ENCODE results near the gene COL4A1.

The COL4A1 gene

DNA sequence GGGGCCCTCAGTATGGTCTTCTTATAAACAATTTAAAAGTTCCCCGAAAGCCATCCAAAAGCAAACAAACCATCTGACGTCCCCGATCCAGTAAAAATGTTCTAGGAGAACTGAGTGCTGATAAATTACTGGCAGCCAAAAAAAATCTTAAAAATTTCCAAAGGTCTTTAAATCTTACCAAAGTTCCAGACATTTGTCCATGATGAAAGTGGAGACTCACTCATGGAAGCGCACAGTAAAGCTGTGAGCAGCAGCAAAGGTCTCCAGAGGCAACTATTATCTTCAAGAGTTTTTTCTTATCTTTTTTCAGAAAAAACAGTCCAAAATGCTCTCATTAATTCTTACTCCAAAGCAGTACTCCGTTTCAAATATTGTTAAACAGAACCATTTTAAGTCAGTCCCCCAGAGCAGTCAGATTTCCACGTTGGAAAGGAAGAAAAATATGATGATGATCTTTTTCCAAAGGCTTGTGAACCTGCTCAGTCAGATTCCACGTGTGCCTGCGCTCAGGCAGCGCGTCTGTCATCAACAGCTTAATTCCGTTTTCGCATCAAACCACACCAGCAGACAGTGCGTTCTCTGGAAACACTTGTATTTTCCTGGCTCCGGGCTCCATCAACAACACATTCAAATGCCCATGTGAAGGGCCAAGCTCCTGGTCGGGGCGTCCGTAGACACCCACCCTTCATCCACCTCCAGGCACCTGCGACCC lies 85.4 kb downstream of the COL4A1 start:
- Mint-ChIP-seq H3K27me3 (peaks cover 2% of the 10 kb centered on the region), H3K27ac (no peak overlapping the region), H3K4me1 (ENCODE audit: low read depth) (no peaks in the 10 kb centered on the region), H3K36me3 (no peaks in the 10 kb centered on the region), H3K9me3 (ENCODE audit: low read depth) (no peaks in the 10 kb centered on the region), H3K4me3 (no peak overlapping the region)

DNA sequence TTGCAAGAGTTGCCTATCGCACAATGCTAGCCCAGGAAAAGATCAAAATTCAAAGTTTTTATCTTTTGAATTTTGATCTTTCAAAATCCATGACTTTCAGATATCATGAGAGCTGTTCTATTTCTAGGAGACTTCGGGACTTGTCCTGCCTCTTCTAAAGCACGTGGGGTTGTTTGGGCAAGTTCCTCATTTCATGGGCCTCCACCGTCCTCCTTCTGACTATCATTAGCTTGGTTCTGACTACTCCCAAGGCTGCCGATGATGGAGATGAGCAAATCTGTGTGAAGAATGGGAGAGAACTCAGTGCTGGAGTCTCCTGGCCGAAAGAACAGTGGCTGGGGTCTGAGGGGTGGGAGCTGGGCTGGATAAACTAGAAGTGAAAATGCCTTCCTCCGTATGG lies 86.5 kb downstream of the COL4A1 start:
- H3K4me1 Mint-ChIP-seq (ENCODE audit: low read depth), result no peaks in the 10 kb centered on the region
- H3K27ac Mint-ChIP-seq, result no peak overlapping the region
- H3K36me3 Mint-ChIP-seq, result no peaks in the 10 kb centered on the region
- H3K9me3 Mint-ChIP-seq (ENCODE audit: low read depth), result no peaks in the 10 kb centered on the region
- H3K27me3 Mint-ChIP-seq, result peaks cover 2% of the 10 kb centered on the region
- H3K4me3 Mint-ChIP-seq, result no peak overlapping the region

DNA sequence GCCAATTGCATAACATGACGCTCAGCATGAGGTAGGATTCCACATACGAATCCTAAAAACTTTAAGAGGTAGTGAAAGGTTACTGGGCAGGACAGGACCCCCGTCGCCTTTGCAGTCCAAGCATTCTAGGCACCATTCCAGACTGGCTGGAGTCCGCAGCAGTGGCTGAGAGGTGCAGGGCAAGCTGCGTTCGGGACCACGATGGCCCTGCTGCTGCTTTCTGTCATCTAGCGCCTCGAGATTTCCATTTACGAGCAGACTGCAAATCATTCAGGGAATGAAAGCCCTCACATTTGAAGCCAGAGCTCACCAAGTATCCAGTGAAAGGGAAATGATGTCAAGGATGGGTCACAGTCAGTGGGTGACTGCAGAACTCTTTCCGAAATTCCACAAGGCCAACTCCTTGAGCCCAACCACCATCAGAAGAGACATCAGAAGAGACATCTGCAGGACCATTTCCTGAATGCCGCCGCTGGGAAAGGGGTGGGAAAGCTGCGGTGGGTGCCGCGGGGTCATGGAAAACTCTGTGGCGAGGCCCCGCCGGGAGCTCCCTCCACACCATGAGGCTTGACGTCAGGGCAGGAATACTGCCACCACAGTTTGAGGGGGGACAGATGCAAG lies 88.3 kb downstream of the COL4A1 start:
- H3K36me3 Mint-ChIP-seq, result no peaks in the 10 kb centered on the region
- H3K27ac Mint-ChIP-seq, result no peak overlapping the region
- peaks cover 2% of the 10 kb centered on the region for H3K27me3 Mint-ChIP-seq
- no peaks in the 10 kb centered on the region for H3K9me3 Mint-ChIP-seq (ENCODE audit: low read depth)
- no peak overlapping the region for H3K4me3 Mint-ChIP-seq
- H3K4me1 Mint-ChIP-seq (ENCODE audit: low read depth), result no peaks in the 10 kb centered on the region

DNA sequence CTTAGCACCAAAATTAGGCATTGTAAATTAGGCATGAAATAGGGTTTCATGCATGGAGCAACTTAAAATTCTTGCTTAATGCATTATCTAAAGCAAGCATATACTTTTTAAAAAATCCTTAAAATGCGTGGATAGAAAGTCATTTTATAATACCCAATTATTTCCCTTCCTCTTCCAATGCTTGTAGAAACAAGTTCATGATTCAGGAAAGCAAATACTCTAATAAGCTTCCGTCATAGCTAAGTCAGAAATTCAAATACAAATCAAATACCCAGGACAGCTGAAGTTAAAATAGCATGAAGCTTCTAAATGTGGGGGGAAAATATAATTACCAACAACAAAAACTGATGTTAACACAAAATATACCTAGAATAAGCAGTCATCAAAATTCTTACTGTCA lies 89.1 kb downstream of the COL4A1 start:
- H3K9me3 Mint-ChIP-seq (ENCODE audit: low read depth), result no peaks in the 10 kb centered on the region
- no peak overlapping the region for H3K27ac Mint-ChIP-seq
- no peak overlapping the region for H3K4me3 Mint-ChIP-seq
- no peaks in the 10 kb centered on the region for H3K4me1 Mint-ChIP-seq (ENCODE audit: low read depth)
- no peaks in the 10 kb centered on the region for H3K36me3 Mint-ChIP-seq
- H3K27me3 Mint-ChIP-seq, result peaks cover 2% of the 10 kb centered on the region

DNA sequence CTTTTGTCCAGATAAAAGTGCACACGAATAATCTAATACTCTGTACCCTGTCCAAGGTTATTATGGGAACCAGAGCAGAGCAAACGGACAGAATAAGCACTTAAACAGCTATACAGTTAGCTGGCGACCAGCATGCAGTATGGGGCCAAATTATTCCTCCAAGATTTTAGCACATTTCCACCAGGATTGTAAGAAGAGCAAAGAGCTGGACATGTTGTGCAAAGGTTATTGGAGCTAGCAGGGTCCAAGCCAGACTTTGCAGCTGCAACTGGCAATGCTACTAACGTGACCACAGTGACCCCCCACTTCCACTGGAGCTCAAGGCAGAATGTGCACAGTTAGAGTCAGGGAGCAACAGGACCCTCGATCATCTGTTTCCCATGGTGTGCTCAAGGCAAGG lies 89.9 kb downstream of the COL4A1 start:
- no peaks in the 10 kb centered on the region for H3K4me1 Mint-ChIP-seq (ENCODE audit: low read depth)
- H3K4me3 Mint-ChIP-seq, result no peak overlapping the region
- H3K27me3 Mint-ChIP-seq, result peaks cover 2% of the 10 kb centered on the region
- no peak overlapping the region for H3K27ac Mint-ChIP-seq
- no peaks in the 10 kb centered on the region for H3K9me3 Mint-ChIP-seq (ENCODE audit: low read depth)
- no peaks in the 10 kb centered on the region for H3K36me3 Mint-ChIP-seq

DNA sequence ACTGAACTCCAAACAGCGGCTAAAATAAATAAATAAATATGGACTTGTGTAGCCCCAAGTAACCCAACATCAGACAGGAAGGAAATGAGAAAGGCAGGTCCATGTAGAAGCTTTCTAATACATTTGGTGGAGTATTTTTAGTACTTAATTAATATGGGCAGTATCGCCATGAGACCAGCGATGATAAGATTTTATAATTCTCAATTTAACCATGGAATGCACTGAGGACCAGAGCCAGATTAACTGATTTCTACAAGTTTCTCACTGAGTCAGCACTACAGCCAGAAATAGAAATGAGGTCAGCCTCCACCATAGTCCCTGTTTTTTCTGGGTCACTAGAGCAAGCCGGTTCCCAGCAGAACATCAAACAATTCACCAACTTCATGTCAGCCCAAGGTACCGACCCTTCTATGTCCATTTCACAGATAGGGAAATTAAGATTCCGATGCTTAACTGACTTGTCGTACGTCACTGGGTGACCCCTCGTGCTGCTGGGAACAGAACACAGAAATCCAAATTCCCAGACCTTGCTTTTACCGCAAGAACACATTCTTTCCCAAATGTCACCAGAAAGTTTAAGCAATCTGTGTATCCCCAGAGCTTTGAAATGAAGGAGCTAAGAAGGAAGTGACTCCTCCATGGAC lies 90.4 kb downstream of the COL4A1 start:
- Mint-ChIP-seq H3K9me3 (ENCODE audit: low read depth) (no peaks in the 10 kb centered on the region), H3K36me3 (no peaks in the 10 kb centered on the region), H3K4me3 (no peak overlapping the region), H3K27ac (no peak overlapping the region), H3K4me1 (ENCODE audit: low read depth) (no peaks in the 10 kb centered on the region), H3K27me3 (peaks cover 2% of the 10 kb centered on the region)

DNA sequence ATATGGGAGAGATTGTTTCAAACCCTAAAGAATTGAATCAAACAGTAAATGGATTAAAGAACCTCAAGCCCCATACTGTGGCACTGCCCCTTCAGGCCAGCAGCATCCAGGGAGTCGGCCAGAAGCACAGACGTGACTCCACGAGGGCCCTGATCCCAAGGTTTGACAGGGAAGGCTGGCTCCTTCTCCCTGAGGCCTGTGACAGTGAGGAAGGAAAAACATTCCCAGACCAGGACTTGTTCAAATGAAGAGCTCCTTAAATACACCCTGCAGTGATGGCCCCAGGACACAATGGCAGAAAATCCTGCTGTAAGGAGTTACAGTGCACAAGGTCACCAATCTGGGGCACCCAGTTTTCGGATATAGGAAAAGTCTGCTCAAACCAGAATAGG lies 91.0 kb downstream of the COL4A1 start:
- no peaks in the 10 kb centered on the region for H3K36me3 Mint-ChIP-seq
- H3K27me3 Mint-ChIP-seq, result peaks cover 2% of the 10 kb centered on the region

DNA sequence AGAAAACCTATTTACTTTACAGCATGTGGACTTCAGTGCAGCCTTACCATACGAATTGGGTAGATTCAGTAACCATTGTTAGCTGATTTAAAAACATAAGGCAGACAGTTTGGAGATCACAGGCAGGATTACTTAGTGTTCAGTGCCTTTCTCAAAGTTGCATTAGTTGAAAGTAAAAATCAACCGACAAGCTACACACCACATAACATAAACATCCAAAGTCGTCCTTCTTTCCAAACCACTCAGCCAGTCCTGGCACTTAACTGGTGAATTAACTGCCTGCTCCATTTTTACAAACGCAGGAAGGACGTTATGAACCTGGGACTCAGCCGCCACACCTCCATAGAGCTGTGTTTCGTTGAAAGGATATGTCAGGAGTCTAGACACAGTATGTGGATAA lies 91.4 kb downstream of the COL4A1 start:
- Mint-ChIP-seq H3K4me1 (ENCODE audit: low read depth) (no peaks in the 10 kb centered on the region), H3K27ac (no peak overlapping the region), H3K36me3 (no peaks in the 10 kb centered on the region), H3K27me3 (peaks cover 2% of the 10 kb centered on the region), H3K4me3 (no peak overlapping the region), H3K9me3 (ENCODE audit: low read depth) (no peaks in the 10 kb centered on the region)

More for the DNA sequence above, 91.0 kb downstream of the COL4A1 start:
- Mint-ChIP-seq H3K9me3 (ENCODE audit: low read depth) (no peaks in the 10 kb centered on the region), H3K4me1 (ENCODE audit: low read depth) (no peaks in the 10 kb centered on the region), H3K27ac (no peak overlapping the region), H3K4me3 (no peak overlapping the region)

DNA sequence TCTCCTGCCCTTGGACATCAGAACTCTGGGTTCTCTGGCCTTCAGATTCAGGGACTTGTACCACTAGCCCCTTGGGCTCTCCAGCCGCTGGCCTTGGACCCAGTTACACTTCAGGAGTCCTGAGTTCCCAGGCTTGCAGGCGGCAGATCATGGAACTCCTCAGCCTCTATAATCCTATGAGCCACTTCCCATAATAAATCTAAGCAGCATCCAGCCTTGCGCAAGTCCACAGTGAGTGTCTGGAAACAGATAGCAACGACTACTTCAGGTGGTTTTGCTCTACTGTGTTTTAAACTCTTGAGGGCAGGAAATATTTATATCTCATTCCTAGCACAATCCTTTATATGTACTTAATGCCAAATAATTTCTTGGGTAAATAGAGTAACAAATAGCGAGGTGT lies 92.3 kb downstream of the COL4A1 start:
- H3K4me1 Mint-ChIP-seq (ENCODE audit: low read depth), result no peaks in the 10 kb centered on the region
- no peaks in the 10 kb centered on the region for H3K27me3 Mint-ChIP-seq
- H3K4me3 Mint-ChIP-seq, result no peak overlapping the region
- no peaks in the 10 kb centered on the region for H3K9me3 Mint-ChIP-seq (ENCODE audit: low read depth)
- no peaks in the 10 kb centered on the region for H3K36me3 Mint-ChIP-seq
- no peak overlapping the region for H3K27ac Mint-ChIP-seq

DNA sequence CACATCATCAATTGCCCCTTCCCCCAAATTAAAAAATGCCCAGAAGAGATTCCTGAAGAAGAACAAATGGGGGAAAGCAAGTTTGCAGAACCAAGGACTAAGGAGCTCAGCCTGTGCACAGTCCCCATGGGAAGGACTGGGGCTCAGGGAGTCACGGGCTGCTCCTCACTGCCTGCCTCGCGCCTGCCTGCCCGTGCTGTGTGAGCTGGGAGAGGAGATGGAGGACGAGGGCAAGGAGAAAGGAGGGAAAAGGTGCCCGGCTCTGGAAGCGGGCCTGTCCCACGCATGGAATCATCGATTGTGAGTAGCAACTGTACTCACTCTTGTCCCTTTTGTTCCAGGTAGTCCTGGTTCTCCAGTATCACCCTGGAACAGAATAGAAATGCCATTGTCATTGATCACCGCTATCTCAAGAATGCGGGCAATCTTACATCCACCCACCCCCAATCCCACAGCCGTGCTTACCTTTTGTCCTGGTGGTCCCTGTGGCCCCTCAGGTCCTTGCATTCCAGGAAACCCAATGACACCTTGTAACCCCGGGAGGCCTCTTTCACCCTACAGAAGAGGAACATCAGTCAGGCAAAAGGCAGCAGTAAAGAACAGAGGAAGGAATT lies 93.4 kb downstream of the COL4A1 start:
- Mint-ChIP-seq H3K27me3 (no peaks in the 10 kb centered on the region), H3K4me1 (ENCODE audit: low read depth) (no peaks in the 10 kb centered on the region), H3K36me3 (no peaks in the 10 kb centered on the region), H3K9me3 (ENCODE audit: low read depth) (no peaks in the 10 kb centered on the region), H3K27ac (no peak overlapping the region), H3K4me3 (no peak overlapping the region)

DNA sequence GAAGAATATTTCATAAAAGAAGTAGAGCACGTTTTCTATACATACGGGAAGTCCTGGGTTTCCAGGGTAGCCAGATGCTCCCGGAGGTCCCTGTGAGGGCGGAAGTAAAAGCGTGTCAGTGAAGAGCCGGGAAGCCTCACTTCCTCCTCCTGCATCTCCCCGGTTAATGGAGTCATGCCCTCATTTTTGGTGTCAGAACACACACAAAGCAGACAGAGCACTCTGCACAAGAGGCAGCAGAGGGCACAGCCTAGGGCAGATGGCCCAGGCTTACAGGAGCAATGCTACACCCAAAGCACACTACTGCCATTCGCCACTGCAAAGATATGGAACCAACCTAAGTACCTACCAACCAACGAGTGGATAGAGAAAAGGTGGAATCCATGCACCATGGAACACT lies 94.4 kb downstream of the COL4A1 start:
- H3K4me3 Mint-ChIP-seq, result no peak overlapping the region
- no peaks in the 10 kb centered on the region for H3K4me1 Mint-ChIP-seq (ENCODE audit: low read depth)
- no peaks in the 10 kb centered on the region for H3K36me3 Mint-ChIP-seq
- no peaks in the 10 kb centered on the region for H3K9me3 Mint-ChIP-seq (ENCODE audit: low read depth)
- no peaks in the 10 kb centered on the region for H3K27me3 Mint-ChIP-seq
- H3K27ac Mint-ChIP-seq, result no peak overlapping the region

DNA sequence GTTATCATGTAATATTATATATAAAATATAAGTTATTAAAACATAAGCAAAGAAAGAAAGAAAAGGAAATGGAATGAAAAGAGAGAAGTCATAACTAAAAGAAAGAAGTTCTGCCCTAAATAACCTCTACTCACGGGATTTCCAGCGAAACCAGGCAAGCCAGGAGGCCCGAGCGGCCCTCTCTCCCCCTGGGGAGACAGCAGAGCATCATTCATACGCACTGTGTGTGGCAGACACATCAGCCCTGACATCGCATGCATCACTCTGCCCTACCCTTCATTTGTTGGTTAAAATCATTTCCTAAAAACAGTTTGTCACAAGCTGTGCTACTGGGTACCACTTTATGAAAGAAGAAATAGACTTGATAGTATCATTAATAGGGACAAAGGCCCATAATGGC lies 95.2 kb downstream of the COL4A1 start:
- Mint-ChIP-seq H3K9me3 (ENCODE audit: low read depth) (no peaks in the 10 kb centered on the region), H3K4me3 (no peak overlapping the region), H3K4me1 (ENCODE audit: low read depth) (no peaks in the 10 kb centered on the region), H3K27ac (no peak overlapping the region), H3K27me3 (no peaks in the 10 kb centered on the region), H3K36me3 (no peaks in the 10 kb centered on the region)

DNA sequence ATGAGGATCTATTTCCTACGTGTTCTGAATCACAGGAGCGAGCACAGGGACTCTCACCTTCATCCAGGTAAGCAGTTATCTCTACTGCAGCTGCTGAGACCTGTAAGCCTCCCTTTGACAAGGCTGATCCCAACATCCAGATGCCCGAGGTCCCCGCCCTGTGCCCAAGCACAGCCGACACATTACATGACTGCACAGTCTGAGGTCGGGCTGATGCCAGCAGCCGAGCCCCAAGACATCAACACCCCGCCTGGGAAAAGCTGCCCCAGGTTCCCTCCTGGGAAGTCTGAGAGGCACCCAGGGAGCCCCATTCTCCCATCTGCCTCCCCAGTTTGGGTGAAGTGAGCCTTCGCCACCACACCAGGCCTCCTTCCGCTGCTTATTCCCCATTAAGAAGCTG lies 95.9 kb downstream of the COL4A1 start:
- H3K36me3 Mint-ChIP-seq, result no peaks in the 10 kb centered on the region

DNA sequence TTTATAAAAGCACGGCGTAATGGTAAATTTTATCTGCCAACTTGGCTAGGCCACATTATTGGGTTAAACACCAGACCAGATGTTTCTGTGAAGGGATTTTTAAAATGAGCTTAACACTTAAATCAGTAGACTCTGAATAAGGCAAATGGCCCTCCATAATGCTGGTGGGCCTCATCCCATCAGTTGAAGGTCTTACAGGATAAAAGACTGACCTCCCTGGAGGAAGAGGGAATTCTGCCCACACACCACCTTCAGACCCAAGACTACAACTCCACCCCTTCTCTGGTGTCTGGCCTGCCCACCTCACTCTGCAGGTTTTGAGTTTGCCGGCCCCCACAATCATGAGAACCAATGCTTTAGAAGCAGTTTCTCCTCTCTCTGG lies 96.4 kb downstream of the COL4A1 start:
- no peaks in the 10 kb centered on the region for H3K9me3 Mint-ChIP-seq (ENCODE audit: low read depth)
- H3K27me3 Mint-ChIP-seq, result no peaks in the 10 kb centered on the region
- no peaks in the 10 kb centered on the region for H3K4me1 Mint-ChIP-seq (ENCODE audit: low read depth)
- no peak overlapping the region for H3K4me3 Mint-ChIP-seq
- H3K36me3 Mint-ChIP-seq, result no peaks in the 10 kb centered on the region
- no peak overlapping the region for H3K27ac Mint-ChIP-seq

More for the DNA sequence above, 95.9 kb downstream of the COL4A1 start:
- no peak overlapping the region for H3K27ac Mint-ChIP-seq
- no peaks in the 10 kb centered on the region for H3K9me3 Mint-ChIP-seq (ENCODE audit: low read depth)
- H3K4me3 Mint-ChIP-seq, result no peak overlapping the region
- H3K27me3 Mint-ChIP-seq, result no peaks in the 10 kb centered on the region
- no peaks in the 10 kb centered on the region for H3K4me1 Mint-ChIP-seq (ENCODE audit: low read depth)

DNA sequence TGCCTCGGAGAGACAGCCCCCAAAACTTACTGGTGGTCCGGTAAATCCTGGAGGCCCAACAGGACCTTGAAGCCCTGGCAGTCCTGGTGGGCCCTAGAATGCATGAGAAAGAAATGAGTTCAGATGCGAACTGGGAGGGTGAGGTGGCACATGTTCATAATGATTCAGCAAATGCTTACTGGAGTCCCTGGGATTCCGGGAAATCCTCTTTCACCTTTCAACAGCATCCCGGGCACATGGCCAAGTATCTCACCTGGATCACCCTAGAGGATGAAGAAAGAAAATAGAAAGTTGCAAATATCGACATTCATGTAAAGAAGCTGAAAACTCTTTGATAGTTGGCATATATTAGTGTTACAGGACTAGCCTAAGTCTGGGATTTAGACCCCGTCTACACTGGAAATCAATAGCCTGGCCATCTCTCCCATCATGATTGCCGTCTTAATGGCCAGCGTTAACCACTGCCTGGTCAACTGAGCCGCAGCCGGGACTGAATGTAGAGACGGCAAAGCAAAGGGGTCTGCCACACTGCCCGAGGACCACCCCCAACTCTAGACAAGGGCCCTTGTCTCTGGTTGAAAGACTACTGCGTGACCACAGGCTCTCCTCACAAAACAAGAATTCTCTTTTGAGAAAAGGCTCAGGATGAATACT lies 96.9 kb downstream of the COL4A1 start:
- H3K4me1 Mint-ChIP-seq (ENCODE audit: low read depth), result no peaks in the 10 kb centered on the region
- no peaks in the 10 kb centered on the region for H3K36me3 Mint-ChIP-seq
- no peak overlapping the region for H3K4me3 Mint-ChIP-seq
- no peaks in the 10 kb centered on the region for H3K27me3 Mint-ChIP-seq
- H3K27ac Mint-ChIP-seq, result no peak overlapping the region
- no peaks in the 10 kb centered on the region for H3K9me3 Mint-ChIP-seq (ENCODE audit: low read depth)
